T47D (cell line): ENCODE measurements around the gene PEX26.
"Not testable (repeated sequence)": the region's sequence is repeated elsewhere in the genome, so short reads cannot be mapped to it uniquely, and the experiment has no call there.

ENCODE experiments used
- DNase-seq, 2 experiments: peaks; one replicate each; pipeline versions ENCODE4 v3.0.0 to v3.0.0-alpha.2; 2011 to 2012; ENCODE audit warnings: low read depth in 1 of 2, low spot score in 1 of 2
- JUND ChIP-seq: IDR thresholded peaks from 2 replicates; pipeline ENCODE4 v1.6.1; 2012; ENCODE audit warnings: low read depth
- in situ Hi-C: cut with HindIII; loops from 2 replicates; pipeline ENCODE4 v1.10.0; 2016; ENCODE audit warnings: low sequenced_read_pairs, low pct_unique_long_range_greater_than_20kb

The PEX26 gene

GRCh38 chr22:18045794-18046193 lies 32.0 kb upstream of the PEX26 start:
- no peak for TF ChIP-seq JUND
- in situ Hi-C loops = no loop called here
- DNase-seq = no peak

DNA sequence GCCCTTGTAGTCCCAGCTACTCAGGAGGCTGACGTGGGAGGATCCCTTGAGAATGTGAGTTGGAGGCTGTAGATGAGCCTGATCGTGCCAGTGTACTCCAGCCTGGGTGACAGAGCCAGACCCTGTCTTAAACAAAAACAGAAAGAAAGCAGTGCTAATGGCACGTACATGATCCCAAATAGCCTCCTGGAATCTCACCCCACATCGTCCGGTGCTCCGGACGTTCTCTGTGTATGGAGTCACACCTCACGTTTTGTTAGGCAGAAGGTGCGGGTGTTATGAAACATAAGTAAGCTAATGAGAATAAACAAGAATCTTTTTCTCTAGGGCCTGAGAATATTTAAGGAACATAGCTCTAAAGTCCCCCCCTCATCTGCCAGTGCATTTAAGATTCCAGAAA lies 29.7 kb upstream of the PEX26 start:
- in situ Hi-C loops = no loop called here
- TF ChIP-seq JUND = no peak

GRCh38 chr22:18048441-18048898 lies 29.3 kb upstream of the PEX26 start:
- TF ChIP-seq JUND = no peak
- in situ Hi-C loops = no loop called here
- peak in 1 of 2 experiments; percentile 16 for DNase-seq

More for the DNA sequence above, 29.7 kb upstream of the PEX26 start:
- DNase-seq = no peak

- in situ Hi-C loops = no loop called here
- peak; percentile 73 to 83 for DNase-seq
These were observed 27.7 kb upstream of the PEX26 start for GRCh38 chr22:18050065-18050464.

GRCh38 chr22:18051113-18051512 lies 26.7 kb upstream of the PEX26 start:
- DNase-seq, in situ Hi-C loops: not testable (repeated sequence)

More at GRCh38 chr22:18050065-18050464, 27.7 kb upstream of the PEX26 start:
- no peak for TF ChIP-seq JUND

- in situ Hi-C loops = not testable (repeated sequence)
These were observed 24.4 kb upstream of the PEX26 start for GRCh38 chr22:18053216-18053946.

DNA sequence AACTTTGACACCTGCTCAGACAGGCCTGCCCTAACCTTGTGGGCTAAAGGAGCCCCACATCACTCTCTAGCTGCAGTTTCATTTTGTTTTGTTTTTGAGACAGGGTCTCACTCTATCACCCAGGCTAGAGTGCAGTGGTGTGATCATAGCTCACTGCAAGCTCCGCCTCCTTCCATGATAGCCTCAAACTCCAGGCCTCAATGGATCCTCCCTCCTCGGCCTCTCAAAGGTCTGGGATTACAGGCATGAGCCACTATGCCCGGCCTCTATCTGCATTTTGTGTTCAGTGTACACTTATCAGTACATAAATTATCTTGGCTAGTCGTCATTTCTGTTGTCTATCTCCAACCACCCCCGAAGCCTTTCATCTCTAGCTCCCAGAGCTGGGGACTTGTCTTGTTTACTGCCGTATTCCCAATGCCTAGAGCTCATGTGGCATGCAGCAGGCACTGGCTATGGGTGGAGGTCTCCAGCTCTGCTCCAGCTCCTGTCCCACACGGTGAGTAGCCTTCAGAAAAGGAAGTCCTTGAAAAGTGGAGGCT lies 22.1 kb upstream of the PEX26 start:
- no peak for TF ChIP-seq JUND
- in situ Hi-C loops = no loop called here
- DNase-seq = no peak

More at GRCh38 chr22:18053216-18053946, 24.4 kb upstream of the PEX26 start:
- not testable (repeated sequence) for DNase-seq

- in situ Hi-C loops = no loop called here
- TF ChIP-seq JUND = no peak
- DNase-seq = peak in 1 of 2 experiments; percentile 16
These were observed 21.6 kb upstream of the PEX26 start for GRCh38 chr22:18056161-18056666.

GRCh38 chr22:18056807-18057474 lies 20.8 kb upstream of the PEX26 start:
- in situ Hi-C loops = no loop called here
- no peak for DNase-seq
- no peak for TF ChIP-seq JUND

GRCh38 chr22:18057568-18058209 lies 20.1 kb upstream of the PEX26 start:
- no peak for TF ChIP-seq JUND
- in situ Hi-C loops = no loop called here
- DNase-seq = no peak

GRCh38 chr22:18058371-18059093 lies 19.3 kb upstream of the PEX26 start:
- in situ Hi-C loops = no loop called here
- no peak for TF ChIP-seq JUND

DNA sequence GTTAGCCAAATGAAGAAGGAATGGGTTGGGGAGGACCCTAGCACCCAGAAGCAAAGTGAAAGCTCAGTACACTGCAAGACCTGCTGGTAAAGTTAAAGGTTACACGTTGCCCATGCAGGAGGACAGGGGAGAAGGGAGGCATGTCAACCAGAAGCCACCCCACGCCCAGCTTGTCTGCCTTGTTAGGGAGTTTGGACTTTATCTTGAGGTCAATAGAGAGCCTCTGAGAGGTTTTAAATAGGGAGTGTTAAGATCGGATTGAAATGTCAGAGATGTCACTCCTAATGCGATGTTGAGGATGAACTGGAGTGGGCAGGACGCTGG lies 18.7 kb upstream of the PEX26 start:
- DNase-seq = no peak
- no peak for TF ChIP-seq JUND
- in situ Hi-C loops = no loop called here

More at GRCh38 chr22:18058371-18059093, 19.3 kb upstream of the PEX26 start:
- DNase-seq = no peak
